Measurements from ENCODE around the gene FILIP1L.

- TF ChIP-seq CTCF (IDR thresholded peaks at IDR 0.05): no peak
- no peak for TF ChIP-seq POLR2A (IDR thresholded peaks at IDR 0.05)
These were observed 192.3 kb downstream of the FILIP1L start for GRCh38 chr3:99921986-99922385.
